ENCODE measurements around the gene BMAL1.

BMAL1 gene

GRCh38 chr11:13343931-13344717 is 66.5 kb downstream of the BMAL1 start:
- DNase-seq (ENCODE audit: low read depth): peak; percentile 64

GRCh38 chr11:13344818-13345217 is 67.2 kb downstream of the BMAL1 start:
- no peak for DNase-seq (ENCODE audit: low read depth)

GRCh38 chr11:13346470-13346869 is 68.9 kb downstream of the BMAL1 start:
- DNase-seq (ENCODE audit: low read depth): no peak

- DNase-seq (ENCODE audit: low read depth): no peak
Observed at GRCh38 chr11:13347901-13348300, 70.3 kb downstream of the BMAL1 start.

- no peak for DNase-seq (ENCODE audit: low read depth)
Observed at GRCh38 chr11:13348305-13348704, 70.7 kb downstream of the BMAL1 start.

GRCh38 chr11:13349046-13349445 is 71.5 kb downstream of the BMAL1 start:
- DNase-seq (ENCODE audit: low read depth): no peak

- DNase-seq (ENCODE audit: low read depth): no peak
Observed at GRCh38 chr11:13349581-13349980, 72.0 kb downstream of the BMAL1 start.

- DNase-seq (ENCODE audit: low read depth): no peak
Observed at GRCh38 chr11:13352711-13353110, 75.1 kb downstream of the BMAL1 start.

- DNase-seq (ENCODE audit: low read depth): peak; percentile 22
Observed at GRCh38 chr11:13354335-13354734, 76.7 kb downstream of the BMAL1 start.

GRCh38 chr11:13355191-13355590 is 77.6 kb downstream of the BMAL1 start:
- DNase-seq (ENCODE audit: low read depth): no peak

GRCh38 chr11:13357232-13357631 is 79.6 kb downstream of the BMAL1 start:
- no peak for DNase-seq (ENCODE audit: low read depth)

GRCh38 chr11:13358596-13359270 is 81.1 kb downstream of the BMAL1 start:
- peak; percentile 52 for DNase-seq (ENCODE audit: low read depth)

GRCh38 chr11:13362596-13363109 is 85.1 kb downstream of the BMAL1 start:
- DNase-seq (ENCODE audit: low read depth): no peak

GRCh38 chr11:13364388-13364787 is 86.8 kb downstream of the BMAL1 start:
- DNase-seq (ENCODE audit: low read depth): no peak

GRCh38 chr11:13366266-13367026 is 88.9 kb downstream of the BMAL1 start:
- peak; percentile 17 for DNase-seq (ENCODE audit: low read depth)

- DNase-seq (ENCODE audit: low read depth): no peak
Observed at GRCh38 chr11:13367115-13367514, 89.5 kb downstream of the BMAL1 start.

GRCh38 chr11:13368041-13368446 is 90.5 kb downstream of the BMAL1 start:
- DNase-seq (ENCODE audit: low read depth): peak; percentile 62

- DNase-seq (ENCODE audit: low read depth): no peak
Observed at GRCh38 chr11:13373216-13373615, 95.6 kb downstream of the BMAL1 start.

- no peak for DNase-seq (ENCODE audit: low read depth)
Observed at GRCh38 chr11:13375798-13376197, 98.2 kb downstream of the BMAL1 start.

GRCh38 chr11:13376402-13376801 is 98.8 kb downstream of the BMAL1 start:
- DNase-seq (ENCODE audit: low read depth): no peak

GRCh38 chr11:13376838-13377237 is 99.2 kb downstream of the BMAL1 start:
- no peak for DNase-seq (ENCODE audit: low read depth)

GRCh38 chr11:13378316-13378715 is 100.7 kb downstream of the BMAL1 start:
- DNase-seq (ENCODE audit: low read depth): no peak

GRCh38 chr11:13380731-13381130 is 103.1 kb downstream of the BMAL1 start:
- DNase-seq (ENCODE audit: low read depth): no peak

Data from amniotic epithelial cell (primary cell).